Liver (tissue), 9 donors: Measurements from ENCODE around the gene CHST3. TPM values are rescaled to one million over a fixed set of nuclear protein-coding genes. Genes with fewer than 3 reads are reported as not detected.

ENCODE experiments used
- DNase-seq: peaks from one replicate; pipeline ENCODE4 v3.0.0-alpha.2; 2017; ENCODE audit warnings: low spot score
- H3K27ac ChIP-seq, 2 donors: one replicate each; pipeline ENCODE4 v1.7.0; 2013; ENCODE audit warnings: inconsistent platforms in 2 of 2, low read length in 2 of 2, control low read depth in 1 of 2, low read depth in 1 of 2, mild to moderate bottlenecking in 1 of 2
- H3K27me3 ChIP-seq, 4 donors: one replicate each; pipeline versions ENCODE4 v1.6.1 to v1.7.0; 2013; ENCODE audit warnings: low read length in 3 of 4, inconsistent platforms in 1 of 4, mild to moderate bottlenecking in 1 of 4, moderate library complexity in 1 of 4; ENCODE audit not compliant: control insufficient read depth in 4 of 4, insufficient read depth in 4 of 4
- H3K36me3 ChIP-seq, 4 donors: one replicate each; pipeline versions ENCODE4 v1.6.1 to v1.7.0; 2013; ENCODE audit warnings: low read length in 3 of 4, mild to moderate bottlenecking in 3 of 4, low read depth in 1 of 4, moderate library complexity in 1 of 4; ENCODE audit not compliant: control insufficient read depth in 4 of 4, insufficient read depth in 3 of 4
- H3K4me1 ChIP-seq, 4 donors: one replicate each; pipeline versions ENCODE4 v1.6.1 to v1.7.0; 2013; ENCODE audit warnings: low read length in 3 of 4, mild to moderate bottlenecking in 3 of 4, moderate library complexity in 1 of 4; ENCODE audit not compliant: control insufficient read depth in 4 of 4, insufficient read depth in 4 of 4
- H3K4me3 ChIP-seq, 3 donors: one replicate each; pipeline versions ENCODE4 v1.6.1 to v1.7.0; 2013; ENCODE audit warnings: low read length in 3 of 3, control low read depth in 1 of 3, low read depth in 1 of 3, mild to moderate bottlenecking in 1 of 3
- H3K9ac ChIP-seq, 2 donors: one replicate each; pipeline ENCODE4 v1.7.0; 2013; ENCODE audit warnings: low read length in 2 of 2, mild to moderate bottlenecking in 2 of 2, moderate library complexity in 2 of 2, control low read depth in 1 of 2, low read depth in 1 of 2
- H3K9me3 ChIP-seq, 4 donors: one replicate each; pipeline versions ENCODE4 v1.6.1 to v1.7.0; 2013; ENCODE audit warnings: low read length in 3 of 4; ENCODE audit not compliant: control insufficient read depth in 4 of 4
- ATF3 ChIP-seq: IDR thresholded peaks from 2 replicates; pipeline ENCODE4 v1.6.1; 2016; ENCODE audit warnings: antibody characterized with exemption
- CTCF ChIP-seq: fragments of 150-350 bp; IDR thresholded peaks from 2 replicates; pipeline ENCODE4 v1.5.1; 2017; ENCODE audit warnings: improper control_type of control experiment, low read depth, low read length; ENCODE audit not compliant: missing input control
- EGR1 ChIP-seq, 2 donors: IDR thresholded peaks; 2 replicates each; pipeline ENCODE4 v1.6.1; 2016 to 2018; ENCODE audit warnings: antibody characterized with exemption in 2 of 2, low read depth in 2 of 2
- FOXA1 ChIP-seq: IDR thresholded peaks from 2 replicates; pipeline ENCODE4 v1.6.1; 2016; ENCODE audit warnings: antibody characterized with exemption
- GABPA ChIP-seq, 2 donors: IDR thresholded peaks in 1 of 2; conservative IDR thresholded peaks in 1 of 2; 2 replicates each; pipeline ENCODE4 v1.6.1; 2016; ENCODE audit warnings: antibody characterized with exemption in 2 of 2, mild to moderate bottlenecking in 1 of 2, moderate library complexity in 1 of 2
- HNF4A ChIP-seq, 2 donors: conservative IDR thresholded peaks; 2 replicates each; pipeline ENCODE4 v1.6.1; 2016; ENCODE audit warnings: antibody characterized with exemption in 2 of 2, mild to moderate bottlenecking in 2 of 2
- HNF4G ChIP-seq: IDR thresholded peaks from 2 replicates; pipeline ENCODE4 v1.6.1; 2016; ENCODE audit warnings: antibody characterized with exemption
- JUND ChIP-seq, 2 donors: IDR thresholded peaks; 2 replicates each; pipeline ENCODE4 v1.6.1; 2016; ENCODE audit warnings: antibody characterized with exemption in 2 of 2
- MAX ChIP-seq: IDR thresholded peaks from 2 replicates; pipeline ENCODE4 v1.6.1; 2016; ENCODE audit warnings: antibody characterized with exemption
- NR2F2 ChIP-seq: IDR thresholded peaks from 2 replicates; pipeline ENCODE4 v1.6.1; 2016; ENCODE audit warnings: antibody characterized with exemption
- RAD21 ChIP-seq, 2 donors: IDR thresholded peaks; 2 replicates each; pipeline ENCODE4 v1.6.1; 2016; ENCODE audit warnings: antibody characterized with exemption in 2 of 2, mild to moderate bottlenecking in 2 of 2
- REST ChIP-seq: IDR thresholded peaks from 2 replicates; pipeline ENCODE4 v1.6.1; 2016; ENCODE audit warnings: antibody characterized with exemption, mild to moderate bottlenecking
- RXRA ChIP-seq, 2 donors: IDR thresholded peaks; 2 replicates each; pipeline ENCODE4 v1.6.1; 2017 to 2018; ENCODE audit warnings: antibody characterized with exemption in 2 of 2, mild to moderate bottlenecking in 1 of 2
- SP1 ChIP-seq: IDR thresholded peaks from 2 replicates; pipeline ENCODE4 v1.6.1; 2018; ENCODE audit warnings: antibody characterized with exemption, mild to moderate bottlenecking
- TAF1 ChIP-seq: conservative IDR thresholded peaks from 2 replicates; pipeline ENCODE4 v1.6.1; 2016; ENCODE audit warnings: antibody characterized with exemption, mild to moderate bottlenecking
- YY1 ChIP-seq: IDR thresholded peaks from 2 replicates; pipeline ENCODE4 v1.6.1; 2016; ENCODE audit warnings: antibody characterized with exemption, mild to moderate bottlenecking
- ZBTB33 ChIP-seq: IDR thresholded peaks from 2 replicates; pipeline ENCODE4 v1.6.1; 2016; ENCODE audit warnings: antibody characterized with exemption
- WGBS: extraction: QIAGEN DNeasy Blood & Tissue Kit; methylation state at CpG from one replicate; pipeline ENCODE4 v1.1.7; 2013; 5-methylcytosine and 5-hydroxymethylcytosine counted together
- polyA plus RNA-seq, 2 donors: library from polyadenylated mRNA; stranded (reverse) in 1 of 2; unstranded in 1 of 2; fragments of 200-250 nt in 1 of 2; fragments of >200 nt in 1 of 2; fragmentation: Nextera tagmentation in 1 of 2; extraction: Ambion mirVana in 1 of 2; gene quantifications; one replicate each; pipeline versions ENCODE4 v1.2.1 to v1.2.3, GENCODE V29; 2013 to 2015
- total RNA-seq, 2 donors: library from RNA; depleted of rRNA; stranded (reverse); fragments of >200 nt; gene quantifications; one replicate each; pipeline ENCODE4 v1.2.3, GENCODE V29; 2014
- donor health status: healthy.
- donor health status: healthy.
- donor health status: healthy.
- donor health status: healthy.
- donor health status: healthy.

The CHST3 gene
- total and polyA plus RNA-seq, 4 donors: 0.29 to 4.3 (median 1.5) TPM

GRCh38 chr10:72001033-72001395 lies 36.8 kb downstream of the CHST3 start (continued):
- TF ChIP-seq ATF3 (no peak), FOXA1 (no peak), SP1 (no peak)

GRCh38 chr10:72002354-72003295 lies 38.4 kb downstream of the CHST3 start:
- 81% methylated on average over 8 of the region's 8 CpGs for WGBS
- Histone ChIP-seq H3K4me1 (no peaks in the 10 kb centered on the region), H3K27ac (no peak overlapping the region)

GRCh38 chr10:72006026-72006425 lies 41.8 kb downstream of the CHST3 start:
- H3K4me1 ChIP-seq: peaks cover 0 to 8% (median 0%) of the 10 kb centered on the region in 4 donors
- H3K36me3 ChIP-seq: no peaks in the 10 kb centered on the region
- 88% methylated on average over 3 of the region's 3 CpGs for WGBS
- H3K27me3 ChIP-seq: no peaks in the 10 kb centered on the region
- H3K27ac ChIP-seq: no peak overlapping the region
- H3K4me3 ChIP-seq: no peak overlapping the region
- TF ChIP-seq EGR1 (IDR thresholded peaks at IDR 0.05; ENCODE audit: low read depth in 2 of 2) (no peak), YY1 (no peak), FOXA1 (no peak), RAD21 (IDR thresholded peaks at IDR 0.05) (no peak), HNF4G (no peak), MAX (no peak), RXRA (IDR thresholded peaks at IDR 0.05) (no peak)
- no peak overlapping the region for H3K9ac ChIP-seq
- H3K9me3 ChIP-seq: no peaks in the 10 kb centered on the region
- no peak for DNase-seq

More at GRCh38 chr10:72002354-72003295, 38.4 kb downstream of the CHST3 start:
- H3K9ac ChIP-seq: no peak overlapping the region
- no peaks in the 10 kb centered on the region for H3K27me3 ChIP-seq
- no peak for DNase-seq
- TF ChIP-seq HNF4A (conservative IDR thresholded peaks at IDR 0.05) (no peak), ZBTB33 (no peak), JUND (IDR thresholded peaks at IDR 0.05) (no peak)
- H3K36me3 ChIP-seq: no peaks in the 10 kb centered on the region
- no peaks in the 10 kb centered on the region for H3K9me3 ChIP-seq
- no peak overlapping the region for H3K4me3 ChIP-seq

- DNase-seq: no peak
- no peaks in the 10 kb centered on the region for H3K36me3 ChIP-seq
- H3K27ac ChIP-seq: no peak overlapping the region
- no peaks in the 10 kb centered on the region for H3K9me3 ChIP-seq
- H3K4me1 ChIP-seq: peaks cover 0 to 8% (median 0%) of the 10 kb centered on the region in 4 donors
- no peaks in the 10 kb centered on the region for H3K27me3 ChIP-seq
- WGBS: 92% methylated on average over 59 of the region's 59 CpGs
- no peak overlapping the region for H3K4me3 ChIP-seq
- no peak overlapping the region for H3K9ac ChIP-seq
- TF ChIP-seq HNF4A (conservative IDR thresholded peaks at IDR 0.05) (no peak), GABPA (IDR thresholded peaks at IDR 0.05 in 1 of 2, conservative IDR thresholded peaks at IDR 0.05 in 1 of 2) (no peak), TAF1 (no peak), JUND (IDR thresholded peaks at IDR 0.05) (no peak), EGR1 (IDR thresholded peaks at IDR 0.05; ENCODE audit: low read depth in 2 of 2) (no peak), REST (no peak), NR2F2 (no peak), CTCF (no peak), HNF4G (no peak)
Observed at GRCh38 chr10:72007246-72007892, 43.2 kb downstream of the CHST3 start.
